ENCODE results near the gene ARHGEF3. TPM values are rescaled to one million over a fixed set of nuclear protein-coding genes. Genes with fewer than 3 reads are reported as not detected.
A peak's percentile ranks its signal among the peaks of the same experiment; 100 is the strongest.

ARHGEF3 gene
- total RNA-seq, 4 donors from 2014 or later, result 13.0 to 21.9 (median 13.8) TPM

DNA sequence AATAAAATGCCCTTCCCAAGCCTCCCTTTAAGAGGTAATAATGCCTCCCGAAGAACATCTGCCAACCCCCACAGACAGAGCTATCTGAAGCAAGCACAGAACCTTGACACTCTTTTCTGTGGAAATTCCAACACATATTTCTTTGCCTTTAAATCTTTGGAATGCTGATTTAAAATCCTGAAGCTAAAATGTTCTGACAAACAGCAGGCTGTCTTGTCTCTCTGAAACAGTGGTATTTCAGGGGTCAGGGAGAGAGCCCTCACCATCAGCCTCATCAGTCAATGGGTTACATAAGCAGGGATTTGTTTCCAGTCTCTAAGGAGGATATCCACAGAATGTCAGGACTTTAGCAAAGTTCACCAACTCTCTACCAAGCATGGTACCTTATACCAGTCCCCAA is 27.8 kb upstream of the ARHGEF3 start:
- no peaks in the 10 kb centered on the region for H3K36me3 ChIP-seq
- 33 to 50% methylated on average over 1 of the region's 1 CpG for WGBS, 2 donors
- no peak overlapping the region for H3K4me3 ChIP-seq
- no peaks in the 10 kb centered on the region for H3K27me3 ChIP-seq
- TF ChIP-seq EP300 (IDR thresholded peaks at IDR 0.05) (no peak), POLR2A (IDR thresholded peaks at IDR 0.05) (no peak)
- no peak overlapping the region for H3K27ac ChIP-seq
- H3K9me3 ChIP-seq, result no peaks in the 10 kb centered on the region
- no peak for DNase-seq (ENCODE audit: low spot score in 2 of 2)
- peaks cover 0 to 13% (median 0%) of the 10 kb centered on the region in 4 donors for H3K4me1 ChIP-seq

DNA sequence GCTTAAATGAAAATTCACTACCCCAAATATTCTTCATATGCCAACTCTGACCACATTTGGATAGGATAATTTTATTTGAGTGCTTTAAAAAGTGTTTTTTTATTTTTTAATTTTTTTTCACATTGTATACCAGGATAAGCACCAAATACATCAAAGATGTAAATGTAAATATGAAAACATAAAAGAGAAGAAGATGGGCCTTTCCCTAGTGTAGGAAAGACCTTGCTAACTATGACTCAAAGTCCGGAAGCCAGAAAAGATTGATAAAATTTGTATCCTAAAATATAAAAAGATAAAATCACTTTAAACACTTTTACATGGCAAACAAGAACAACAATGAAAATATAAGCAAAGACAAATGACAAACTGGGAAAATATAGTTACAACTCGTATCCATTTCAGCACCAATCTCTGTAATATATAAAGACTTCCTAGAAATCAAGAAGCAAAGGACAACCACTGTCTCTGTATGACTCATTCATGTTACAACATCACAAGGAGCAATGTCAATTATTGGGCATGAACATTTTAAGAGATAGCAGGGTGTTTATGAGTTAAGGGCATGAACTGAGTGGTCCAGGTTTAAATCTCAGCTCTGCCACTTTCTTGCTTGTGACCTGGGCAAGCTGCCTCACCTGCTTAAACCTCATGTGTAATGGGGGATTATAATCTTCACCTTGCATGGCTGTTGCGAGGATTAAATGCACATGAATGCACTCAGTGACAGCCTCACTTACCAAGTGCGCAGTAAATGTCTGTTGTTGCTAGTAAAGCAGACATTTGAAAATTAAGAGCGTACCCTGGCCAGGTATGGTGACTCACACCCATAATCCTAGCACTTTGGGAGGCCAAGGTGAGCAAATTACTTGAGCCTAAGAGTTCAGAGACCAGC is 25.3 kb upstream of the ARHGEF3 start:
- WGBS, 2 donors, result 93 to 94% methylated on average over 5 of the region's 5 CpGs
- Histone ChIP-seq H3K4me3 (no peak overlapping the region), H3K27ac (no peak overlapping the region), H3K27me3 (no peaks in the 10 kb centered on the region), H3K4me1 (peaks cover 0 to 13% (median 0%) of the 10 kb centered on the region in 4 donors), H3K36me3 (no peaks in the 10 kb centered on the region), H3K9me3 (no peaks in the 10 kb centered on the region)
- no peak for TF ChIP-seq POLR2A (IDR thresholded peaks at IDR 0.05)
- TF ChIP-seq, protein P1, sequence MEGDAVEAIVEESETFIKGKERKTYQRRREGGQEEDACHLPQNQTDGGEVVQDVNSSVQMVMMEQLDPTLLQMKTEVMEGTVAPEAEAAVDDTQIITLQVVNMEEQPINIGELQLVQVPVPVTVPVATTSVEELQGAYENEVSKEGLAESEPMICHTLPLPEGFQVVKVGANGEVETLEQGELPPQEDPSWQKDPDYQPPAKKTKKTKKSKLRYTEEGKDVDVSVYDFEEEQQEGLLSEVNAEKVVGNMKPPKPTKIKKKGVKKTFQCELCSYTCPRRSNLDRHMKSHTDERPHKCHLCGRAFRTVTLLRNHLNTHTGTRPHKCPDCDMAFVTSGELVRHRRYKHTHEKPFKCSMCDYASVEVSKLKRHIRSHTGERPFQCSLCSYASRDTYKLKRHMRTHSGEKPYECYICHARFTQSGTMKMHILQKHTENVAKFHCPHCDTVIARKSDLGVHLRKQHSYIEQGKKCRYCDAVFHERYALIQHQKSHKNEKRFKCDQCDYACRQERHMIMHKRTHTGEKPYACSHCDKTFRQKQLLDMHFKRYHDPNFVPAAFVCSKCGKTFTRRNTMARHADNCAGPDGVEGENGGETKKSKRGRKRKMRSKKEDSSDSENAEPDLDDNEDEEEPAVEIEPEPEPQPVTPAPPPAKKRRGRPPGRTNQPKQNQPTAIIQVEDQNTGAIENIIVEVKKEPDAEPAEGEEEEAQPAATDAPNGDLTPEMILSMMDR (IDR thresholded peaks at IDR 0.05), result no peak
- TF ChIP-seq EP300 (IDR thresholded peaks at IDR 0.05), result no peak
- no peak for DNase-seq (ENCODE audit: low spot score in 2 of 2)

DNA sequence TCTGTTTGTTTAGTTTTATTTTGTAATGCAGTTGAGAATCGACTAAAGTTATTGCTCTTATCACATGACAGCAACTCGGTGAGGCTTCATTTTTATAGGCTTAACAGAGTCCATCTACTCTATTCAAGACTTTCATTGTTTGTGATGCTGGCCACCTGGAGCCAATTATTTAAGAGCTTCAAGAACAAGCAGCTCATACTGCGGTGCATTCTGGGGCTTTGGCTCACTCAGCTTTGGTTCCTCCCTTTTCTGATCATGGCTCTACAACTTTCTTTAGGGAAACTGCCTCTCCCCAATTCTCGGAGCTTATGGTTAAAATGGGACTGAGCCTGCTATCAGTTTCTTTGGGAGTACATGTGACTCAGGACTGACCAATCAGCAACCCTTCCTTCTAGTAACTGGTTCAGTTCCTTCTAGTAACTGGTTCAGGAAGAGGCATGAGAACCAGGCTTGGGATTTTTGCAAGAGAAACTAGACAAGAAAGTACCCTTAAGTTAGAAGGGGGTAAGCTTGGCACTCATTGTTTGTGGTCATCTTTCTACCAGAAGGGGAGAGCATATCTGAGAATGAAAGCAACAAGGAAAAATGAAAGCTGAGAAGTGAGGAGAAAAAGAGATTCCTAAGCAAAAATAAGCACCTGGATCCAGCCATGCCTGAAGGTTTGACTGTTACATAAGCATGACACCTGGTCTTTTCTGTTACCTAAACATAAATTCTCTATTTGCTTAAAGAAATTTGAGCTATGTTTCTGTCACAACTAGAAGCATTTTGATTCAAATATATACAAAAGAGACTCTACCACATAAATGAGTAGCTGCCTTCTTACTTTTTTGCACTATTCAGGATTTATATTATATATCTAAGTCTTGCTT is 24.1 kb upstream of the ARHGEF3 start:
- no peak for DNase-seq (ENCODE audit: low spot score in 2 of 2)
- WGBS, 2 donors, result 29 to 36% methylated on average over 4 of the region's 4 CpGs
- peak overlapping the region in 1 of 4 donors; percentile 15 for H3K4me3 ChIP-seq
- H3K4me1 ChIP-seq, result peaks cover 0 to 13% (median 0%) of the 10 kb centered on the region in 4 donors
- H3K27me3 ChIP-seq, result no peaks in the 10 kb centered on the region
- no peak for TF ChIP-seq POLR2A (IDR thresholded peaks at IDR 0.05)
- no peak for TF ChIP-seq EP300 (IDR thresholded peaks at IDR 0.05)
- TF ChIP-seq, protein P1 (IDR thresholded peaks at IDR 0.05), result no peak
- peak overlapping the region in 2 of 4 donors; percentile 26 to 78 for H3K27ac ChIP-seq
- H3K9me3 ChIP-seq, result no peaks in the 10 kb centered on the region
- H3K36me3 ChIP-seq, result no peaks in the 10 kb centered on the region

DNA sequence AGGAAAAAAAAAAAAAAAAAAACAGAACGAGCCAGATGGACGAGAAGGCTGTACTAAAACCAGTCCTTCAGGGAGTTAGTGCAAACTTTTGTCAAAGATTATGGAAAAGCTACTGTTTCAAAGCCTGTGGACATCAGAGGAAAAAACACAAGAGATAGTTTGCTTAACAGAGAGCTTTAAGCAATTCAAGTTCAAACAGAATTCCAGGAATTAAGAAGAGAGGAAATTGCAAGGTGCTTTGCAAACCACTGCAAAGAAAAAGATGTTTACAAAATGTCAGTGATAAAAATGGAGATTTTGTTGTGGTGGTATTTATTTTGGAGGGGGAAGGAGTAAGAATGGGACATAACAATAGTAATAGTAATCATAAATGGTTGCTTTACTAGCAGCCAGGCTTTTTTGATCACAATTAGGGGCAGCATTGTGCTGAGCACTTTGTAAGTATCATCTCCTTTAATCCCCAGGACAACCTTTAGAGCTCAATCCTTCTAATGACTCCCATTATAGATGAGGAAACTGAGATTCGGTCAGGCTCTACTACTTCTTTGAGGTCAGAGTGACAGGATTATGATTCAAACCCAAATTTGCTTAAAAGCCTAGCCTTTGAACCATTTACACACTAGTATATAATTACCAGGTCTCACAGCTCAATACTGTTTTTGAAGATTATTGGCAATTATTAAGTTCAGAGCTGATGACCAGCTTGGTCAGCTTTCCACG is 22.4 kb upstream of the ARHGEF3 start:
- H3K4me3 ChIP-seq, result no peak overlapping the region
- no peaks in the 10 kb centered on the region for H3K9me3 ChIP-seq
- H3K27ac ChIP-seq, result peak overlapping the region in 1 of 4 donors; percentile 14
- H3K36me3 ChIP-seq, result no peaks in the 10 kb centered on the region
- H3K4me1 ChIP-seq, result peaks cover 0 to 13% (median 0%) of the 10 kb centered on the region in 4 donors
- TF ChIP-seq EP300 (IDR thresholded peaks at IDR 0.05) (no peak), POLR2A (IDR thresholded peaks at IDR 0.05) (no peak)
- TF ChIP-seq, protein P1 (IDR thresholded peaks at IDR 0.05), result no peak
- 26 to 31% methylated on average over 4 of the region's 4 CpGs for WGBS, 2 donors
- no peaks in the 10 kb centered on the region for H3K27me3 ChIP-seq
- DNase-seq (ENCODE audit: low spot score in 2 of 2), result no peak

GRCh38 chr3:56823421-56823926 is 21.7 kb upstream of the ARHGEF3 start:
- no peak overlapping the region for H3K4me3 ChIP-seq
- no peak for DNase-seq (ENCODE audit: low spot score in 2 of 2)
- H3K36me3 ChIP-seq, result no peaks in the 10 kb centered on the region
- no peaks in the 10 kb centered on the region for H3K9me3 ChIP-seq
- peaks cover 0 to 13% (median 0%) of the 10 kb centered on the region in 4 donors for H3K4me1 ChIP-seq
- TF ChIP-seq EP300 (IDR thresholded peaks at IDR 0.05) (no peak), POLR2A (IDR thresholded peaks at IDR 0.05) (no peak)
- TF ChIP-seq, protein P1 (IDR thresholded peaks at IDR 0.05), result no peak
- peak overlapping the region in 1 of 4 donors; percentile 14 for H3K27ac ChIP-seq
- no peaks in the 10 kb centered on the region for H3K27me3 ChIP-seq
